ENCODE results near the gene FAM131B. TPM values are rescaled to one million over a fixed set of nuclear protein-coding genes. Genes with fewer than 3 reads are reported as not detected.

Gene FAM131B
- total and polyA plus RNA-seq, 2 of the 8 experiments (the other 6 are each of a cell fraction or from before 2014, with no cell fraction given) = 23.1 to 38.2 TPM

DNA sequence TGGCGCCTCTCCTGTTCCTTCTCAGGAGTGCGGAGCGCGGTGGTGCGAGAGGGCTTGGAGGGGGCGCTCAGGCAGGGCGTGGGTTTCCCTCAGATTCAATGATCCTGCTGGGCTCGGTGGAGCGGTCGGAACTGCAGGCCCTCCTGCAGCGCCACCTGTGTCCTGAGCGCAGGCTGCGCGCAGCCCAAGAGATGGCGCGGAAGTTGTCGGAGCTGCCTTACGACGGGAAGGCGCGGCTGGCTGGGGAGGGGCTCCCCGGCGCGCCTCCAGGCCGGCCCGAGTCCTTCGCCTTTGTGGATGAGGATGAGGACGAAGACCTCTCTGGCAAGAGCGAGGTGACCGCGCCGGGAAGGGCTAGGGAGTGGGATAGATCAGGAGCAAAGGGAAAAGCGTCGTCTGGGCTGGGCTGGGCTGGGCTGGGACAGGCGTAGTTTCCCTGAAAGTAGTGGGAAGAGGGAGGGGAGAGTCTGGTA, 17.0 kb downstream of the FAM131B start (continued):
- peak; percentile 19 to 47; a peak in 3 of 4 replicates for TF ChIP-seq RAD21 (IDR thresholded peaks at IDR 0.05 in 1 of 2, conservative IDR thresholded peaks at IDR 0.05 in 1 of 2; ENCODE audit: low read depth in 2 of 2, low read length in 2 of 2)
- peak; percentile 70 for TF ChIP-seq KDM4A (IDR thresholded peaks at IDR 0.05; ENCODE audit: low read depth, low read length, severe bottlenecking)
- TF ChIP-seq PHF8 (conservative IDR thresholded peaks at IDR 0.05; ENCODE audit: low read depth, low read length) = no peak
- TF ChIP-seq RXRA (IDR thresholded peaks at IDR 0.05; ENCODE audit: insufficient read depth, low read depth, low read length) = 0 out of 2 replicates have a peak, but pooled peaks have one; percentile 37
- no peak for TF ChIP-seq CEBPB (IDR thresholded peaks at IDR 0.05; ENCODE audit: low read depth, low read length)
- TF ChIP-seq, protein P1, sequence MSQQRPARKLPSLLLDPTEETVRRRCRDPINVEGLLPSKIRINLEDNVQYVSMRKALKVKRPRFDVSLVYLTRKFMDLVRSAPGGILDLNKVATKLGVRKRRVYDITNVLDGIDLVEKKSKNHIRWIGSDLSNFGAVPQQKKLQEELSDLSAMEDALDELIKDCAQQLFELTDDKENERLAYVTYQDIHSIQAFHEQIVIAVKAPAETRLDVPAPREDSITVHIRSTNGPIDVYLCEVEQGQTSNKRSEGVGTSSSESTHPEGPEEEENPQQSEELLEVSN (IDR thresholded peaks at IDR 0.05) = peak; percentile 85
- peak; percentile 56 to 68 (median 60) for TF ChIP-seq CTCF (IDR thresholded peaks at IDR 0.05; ENCODE audit: control extremely low read depth in 1 of 3, insufficient read depth in 1 of 3, low read depth in 1 of 3, low read length in 3 of 3)
- TF ChIP-seq KDM1A (IDR thresholded peaks at IDR 0.05; ENCODE audit: borderline replicate concordance, low read length) = 0 out of 2 replicates have a peak, but pooled peaks have one; percentile 41
- TF ChIP-seq YY1 (IDR thresholded peaks at IDR 0.05; ENCODE audit: low read depth, low read length) = peak; percentile 68; the same call in 1 of the 2 replicates
- TF ChIP-seq RBBP5 (IDR thresholded peaks at IDR 0.05; ENCODE audit: borderline replicate concordance, low read depth, low read length) = peak; percentile 78; the same call in 1 of the 2 replicates
- no peak for TF ChIP-seq SP1 (IDR thresholded peaks at IDR 0.05; ENCODE audit: low read depth, low read length)
- TF ChIP-seq TEAD4 (IDR thresholded peaks at IDR 0.05; ENCODE audit: low read depth, low read length) = peak; percentile 67; the same call in 1 of the 2 replicates
- peak; percentile 35; the same call in 1 of the 2 replicates for TF ChIP-seq TAF1 (IDR thresholded peaks at IDR 0.05; ENCODE audit: low read depth, low read length)
- peak; percentile 57 for TF ChIP-seq ASH2L (IDR thresholded peaks at IDR 0.05; ENCODE audit: low read length)
- no peak for TF ChIP-seq POU5F1 (IDR thresholded peaks at IDR 0.05; ENCODE audit: low read depth, low read length)
- TF ChIP-seq EP300 (IDR thresholded peaks at IDR 0.05; ENCODE audit: borderline replicate concordance in 1 of 2, low read depth in 2 of 2, low read length in 2 of 2) = peak in 1 of 2 experiments; percentile 29; a peak in 1 of 3 replicates
- TF ChIP-seq GABPA (IDR thresholded peaks at IDR 0.05; ENCODE audit: borderline replicate concordance, insufficient read depth, low read length) = peak; percentile 58; the same call in 1 of the 2 replicates
